BE2C (cell line): ENCODE results near the gene ANKRD60.

ENCODE experiments used
- DNase-seq: peaks from one replicate; pipeline ENCODE4 v3.0.0-alpha.2; 2020
- H3K27me3 ChIP-seq: fragments of 250-450 bp; sonication (Bioruptor Pico); 2 replicates; pipeline ENCODE4 v1.5.1; 2020; ENCODE audit warnings: mild to moderate bottlenecking
- H3K36me3 ChIP-seq: fragments of 250-450 bp; sonication (Bioruptor Pico); 2 replicates; pipeline ENCODE4 v1.5.1; 2020; ENCODE audit warnings: mild to moderate bottlenecking
- H3K4me1 ChIP-seq: fragments of 250-450 bp; sonication (Bioruptor Pico); 2 replicates; pipeline ENCODE4 v1.5.1; 2020
- H3K4me3 ChIP-seq: 2 replicates; pipeline ENCODE4 v1.5.1; 2011; ENCODE audit warnings: low read depth, low read length
- H3K9me3 ChIP-seq: fragments of 250-450 bp; sonication (Bioruptor Pico); 2 replicates; pipeline ENCODE4 v1.5.1; 2020
- CTCF ChIP-seq: IDR thresholded peaks from 2 replicates; pipeline ENCODE4 v1.5.1; 2012; ENCODE audit warnings: mild to moderate bottlenecking, low read depth, low read length

ANKRD60 gene

GRCh38 chr20:58245931-58246330 is 17.5 kb upstream of the ANKRD60 start:
- Histone ChIP-seq H3K9me3 (no peaks in the 10 kb centered on the region), H3K27me3 (no peaks in the 10 kb centered on the region), H3K4me3 (no peak overlapping the region), H3K4me1 (no peaks in the 10 kb centered on the region; the same call in 1 of the 2 replicates), H3K36me3 (peaks cover 7% of the 10 kb centered on the region)
- no peak for TF ChIP-seq CTCF
- DNase-seq, result no peak

- TF ChIP-seq CTCF, result no peak
- no peak for DNase-seq
- peaks cover 7% of the 10 kb centered on the region for H3K36me3 ChIP-seq
- no peak overlapping the region for H3K4me3 ChIP-seq
- no peaks in the 10 kb centered on the region; the same call in 1 of the 2 replicates for H3K4me1 ChIP-seq
- no peaks in the 10 kb centered on the region for H3K27me3 ChIP-seq
- H3K9me3 ChIP-seq, result no peaks in the 10 kb centered on the region
Measured at GRCh38 chr20:58245181-58245891, 16.9 kb upstream of the ANKRD60 start.

- no peak overlapping the region for H3K4me3 ChIP-seq
- H3K27me3 ChIP-seq, result no peaks in the 10 kb centered on the region
- no peak for DNase-seq
- no peaks in the 10 kb centered on the region for H3K9me3 ChIP-seq
- no peak for TF ChIP-seq CTCF
- no peaks in the 10 kb centered on the region; the same call in 1 of the 2 replicates for H3K4me1 ChIP-seq
- H3K36me3 ChIP-seq, result peaks cover 7% of the 10 kb centered on the region
Measured at GRCh38 chr20:58244517-58245030, 16.1 kb upstream of the ANKRD60 start.

- no peak for TF ChIP-seq CTCF
- H3K36me3 ChIP-seq, result peaks cover 7% of the 10 kb centered on the region
- no peaks in the 10 kb centered on the region for H3K9me3 ChIP-seq
- no peak overlapping the region for H3K4me3 ChIP-seq
- no peak for DNase-seq
- H3K4me1 ChIP-seq, result peaks cover 3% of the 10 kb centered on the region; the same call in 1 of the 2 replicates
- no peaks in the 10 kb centered on the region for H3K27me3 ChIP-seq
Measured at GRCh38 chr20:58243653-58244410, 15.4 kb upstream of the ANKRD60 start.

- Histone ChIP-seq H3K4me3 (no peak overlapping the region), H3K9me3 (no peaks in the 10 kb centered on the region), H3K27me3 (no peaks in the 10 kb centered on the region), H3K4me1 (peaks cover 3% of the 10 kb centered on the region; the same call in 1 of the 2 replicates), H3K36me3 (peaks cover 7% of the 10 kb centered on the region)
- DNase-seq, result no peak
- TF ChIP-seq CTCF, result no peak
Measured at GRCh38 chr20:58242824-58243223, 14.4 kb upstream of the ANKRD60 start.
